GM19468 (cell line): Measurements from ENCODE around the gene TCP11L2.
"Not testable (repeated sequence)": the region's sequence is repeated elsewhere in the genome, so short reads cannot be mapped to it uniquely, and the experiment has no call there.

Experiments used
- ATAC-seq: cut with Tn5 transposase; IDR thresholded peaks from one replicate; pipeline ENCODE4 v1.9.1; 2021; ENCODE audit warnings: mild to moderate bottlenecking, moderate library complexity, moderate number of reproducible peaks; ENCODE audit not compliant: unreplicated experiment; ENCODE audit errors: extremely low read depth

Gene TCP11L2

GRCh38 chr12:106333756-106334155, 31.2 kb downstream of the TCP11L2 start:
- ATAC-seq: no peak

GRCh38 chr12:106341086-106341877, 38.7 kb downstream of the TCP11L2 start:
- no peak for ATAC-seq

GRCh38 chr12:106342397-106343213, 40.1 kb downstream of the TCP11L2 start:
- no peak for ATAC-seq

GRCh38 chr12:106343214-106343528, 40.6 kb downstream of the TCP11L2 start:
- no peak for ATAC-seq

GRCh38 chr12:106344131-106344530, 41.6 kb downstream of the TCP11L2 start:
- no peak for ATAC-seq

- no peak for ATAC-seq
These were observed 43.2 kb downstream of the TCP11L2 start for GRCh38 chr12:106345746-106346145.

- ATAC-seq: no peak
These were observed 45.9 kb downstream of the TCP11L2 start for GRCh38 chr12:106348411-106348810.

GRCh38 chr12:106353175-106353574, 50.6 kb downstream of the TCP11L2 start:
- no peak for ATAC-seq

GRCh38 chr12:106357549-106358395, 55.2 kb downstream of the TCP11L2 start, which contains the start of gene POLR3B:
Gene POLR3B (plus strand): TSS chr12:106357748. CDS start chr12:106357880, 132 bp downstream.
- ATAC-seq: peak; percentile 74

GRCh38 chr12:106358396-106359241, 56.1 kb downstream of the TCP11L2 start:
- ATAC-seq: peak; percentile 2

- ATAC-seq: no peak
These were observed 57.3 kb downstream of the TCP11L2 start for GRCh38 chr12:106359646-106360399.

- no peak for ATAC-seq
These were observed 58.0 kb downstream of the TCP11L2 start for GRCh38 chr12:106360400-106360994.

GRCh38 chr12:106362971-106363370, 60.4 kb downstream of the TCP11L2 start:
- no peak for ATAC-seq

GRCh38 chr12:106364261-106364660, 61.7 kb downstream of the TCP11L2 start:
- no peak for ATAC-seq

GRCh38 chr12:106369624-106370346, 67.3 kb downstream of the TCP11L2 start:
- no peak for ATAC-seq

GRCh38 chr12:106378788-106379187, 76.3 kb downstream of the TCP11L2 start:
- no peak for ATAC-seq

- no peak for ATAC-seq
These were observed 78.4 kb downstream of the TCP11L2 start for GRCh38 chr12:106380954-106381353.

GRCh38 chr12:106381866-106382265, 79.3 kb downstream of the TCP11L2 start:
- ATAC-seq: not testable (repeated sequence)
